ENCODE data around the gene GRK3. TPM values are rescaled to one million over a fixed set of nuclear protein-coding genes. Genes with fewer than 3 reads are reported as not detected.
"Not testable (repeated sequence)": the region's sequence is repeated elsewhere in the genome, so short reads cannot be mapped to it uniquely, and the experiment has no call there.

The GRK3 gene
- total RNA-seq, 1 experiment from 2014 or later: 0.37 TPM

DNA sequence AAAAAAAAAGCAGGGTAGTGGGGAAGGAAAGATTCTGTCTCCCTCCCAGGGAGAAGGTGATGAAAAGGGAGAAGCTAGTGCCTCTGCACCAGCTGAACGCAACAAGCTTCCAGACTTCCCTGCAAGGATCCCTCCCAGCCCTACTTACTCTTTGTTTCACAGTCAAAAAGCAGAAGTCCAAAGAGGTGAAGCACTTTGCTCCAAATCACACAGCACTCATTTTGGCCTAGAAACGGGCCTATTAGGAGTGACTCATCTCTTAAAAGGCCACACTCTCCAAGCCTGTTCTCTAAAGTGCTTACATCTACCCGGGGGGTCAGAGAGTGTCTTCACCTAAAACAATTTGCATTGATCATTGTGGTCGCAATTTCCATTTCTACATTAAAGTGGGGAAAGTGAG lies 17.7 kb upstream of the GRK3 start:
- ChIA-PET CTCF (no interaction called here), POLR2A (ENCODE audit: unreplicated experiment) (no interaction called here)
- Histone ChIP-seq H3K4me1 (replicated peaks; ENCODE audit: insufficient read depth) (no peaks in the 10 kb centered on the region), H3K4me2 (no peak overlapping the region), H3K27ac (no peak overlapping the region), H3K9me2 (ENCODE audit: insufficient read depth) (no peaks in the 10 kb centered on the region), H3K79me2 (ENCODE audit: low read depth) (no peaks in the 10 kb centered on the region), H3K36me3 (ENCODE audit: low read depth) (no peaks in the 10 kb centered on the region), H2AFZ (no peak overlapping the region), H3K9me3 (ENCODE audit: insufficient read depth, low read depth) (no peaks in the 10 kb centered on the region), H3K27me3 (ENCODE audit: insufficient read depth, low read depth) (peaks cover 47% of the 10 kb centered on the region), H3K4me3 (no peak overlapping the region), H3F3A (ENCODE audit: insufficient read depth, low read depth) (no peaks in the 10 kb centered on the region), H4K20me1 (ENCODE audit: insufficient read depth) (no peaks in the 10 kb centered on the region)
- BruUV-seq (replicated peaks): no TSS peak
- no peak for DNase-seq
- TF ChIP-seq EZH2 (IDR thresholded peaks at IDR 0.05; ENCODE audit: low read depth): no peak
- TF ChIP-seq, protein P1, sequence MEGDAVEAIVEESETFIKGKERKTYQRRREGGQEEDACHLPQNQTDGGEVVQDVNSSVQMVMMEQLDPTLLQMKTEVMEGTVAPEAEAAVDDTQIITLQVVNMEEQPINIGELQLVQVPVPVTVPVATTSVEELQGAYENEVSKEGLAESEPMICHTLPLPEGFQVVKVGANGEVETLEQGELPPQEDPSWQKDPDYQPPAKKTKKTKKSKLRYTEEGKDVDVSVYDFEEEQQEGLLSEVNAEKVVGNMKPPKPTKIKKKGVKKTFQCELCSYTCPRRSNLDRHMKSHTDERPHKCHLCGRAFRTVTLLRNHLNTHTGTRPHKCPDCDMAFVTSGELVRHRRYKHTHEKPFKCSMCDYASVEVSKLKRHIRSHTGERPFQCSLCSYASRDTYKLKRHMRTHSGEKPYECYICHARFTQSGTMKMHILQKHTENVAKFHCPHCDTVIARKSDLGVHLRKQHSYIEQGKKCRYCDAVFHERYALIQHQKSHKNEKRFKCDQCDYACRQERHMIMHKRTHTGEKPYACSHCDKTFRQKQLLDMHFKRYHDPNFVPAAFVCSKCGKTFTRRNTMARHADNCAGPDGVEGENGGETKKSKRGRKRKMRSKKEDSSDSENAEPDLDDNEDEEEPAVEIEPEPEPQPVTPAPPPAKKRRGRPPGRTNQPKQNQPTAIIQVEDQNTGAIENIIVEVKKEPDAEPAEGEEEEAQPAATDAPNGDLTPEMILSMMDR (conservative IDR thresholded peaks at IDR 0.05): no peak
- intact Hi-C loops (cut with micrococcal nuclease; ENCODE audit: unreplicated experiment): no loop called here

DNA sequence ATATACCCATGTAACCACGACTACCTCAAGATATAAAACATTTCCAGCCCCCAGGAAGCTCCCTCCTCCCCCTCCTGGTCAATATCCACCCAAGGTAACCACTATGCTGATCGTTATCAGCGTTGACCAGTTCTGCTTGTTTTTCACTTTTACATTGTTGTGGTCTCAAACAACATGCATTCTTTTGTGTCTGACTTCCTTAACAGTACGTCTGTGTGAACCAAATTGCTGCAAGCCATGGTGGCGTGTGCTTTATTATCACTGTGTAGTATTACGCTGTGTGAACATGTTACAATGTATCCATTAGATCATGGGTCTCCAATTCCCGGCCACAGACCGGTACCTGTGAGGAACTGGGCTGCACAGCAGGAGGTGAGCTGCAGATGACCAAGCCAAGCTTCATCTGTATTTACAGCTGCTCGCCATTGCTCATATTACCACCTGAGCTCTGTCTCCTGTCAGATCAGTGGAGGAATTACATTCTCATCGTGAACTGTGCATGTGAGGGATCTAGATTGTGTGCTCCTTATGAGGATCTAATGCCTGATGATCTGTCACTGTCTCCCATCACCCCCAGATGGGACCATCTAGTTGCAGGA lies 15.5 kb upstream of the GRK3 start:
- H3K4me2 ChIP-seq: no peak overlapping the region
- H3K9me2 ChIP-seq (ENCODE audit: insufficient read depth): no peaks in the 10 kb centered on the region
- BruUV-seq (replicated peaks): no TSS peak
- no peak overlapping the region for H3K27ac ChIP-seq
- no peaks in the 10 kb centered on the region for H3K9me3 ChIP-seq (ENCODE audit: insufficient read depth, low read depth)
- H3K27me3 ChIP-seq (ENCODE audit: insufficient read depth, low read depth): peaks cover 47% of the 10 kb centered on the region
- no peaks in the 10 kb centered on the region for H3K36me3 ChIP-seq (ENCODE audit: low read depth)
- no peak for DNase-seq
- CTCF ChIA-PET: no interaction called here
- intact Hi-C loops (cut with micrococcal nuclease; ENCODE audit: unreplicated experiment): no loop called here
- H3F3A ChIP-seq (ENCODE audit: insufficient read depth, low read depth): no peaks in the 10 kb centered on the region
- no peaks in the 10 kb centered on the region for H3K4me1 ChIP-seq (replicated peaks; ENCODE audit: insufficient read depth)
- no peak overlapping the region for H3K4me3 ChIP-seq
- no peak for TF ChIP-seq EZH2 (IDR thresholded peaks at IDR 0.05; ENCODE audit: low read depth)
- TF ChIP-seq, protein P1 (conservative IDR thresholded peaks at IDR 0.05): no peak
- H2AFZ ChIP-seq: no peak overlapping the region
- H4K20me1 ChIP-seq (ENCODE audit: insufficient read depth): no peaks in the 10 kb centered on the region
- POLR2A ChIA-PET (ENCODE audit: unreplicated experiment): no interaction called here
- no peaks in the 10 kb centered on the region for H3K79me2 ChIP-seq (ENCODE audit: low read depth)

DNA sequence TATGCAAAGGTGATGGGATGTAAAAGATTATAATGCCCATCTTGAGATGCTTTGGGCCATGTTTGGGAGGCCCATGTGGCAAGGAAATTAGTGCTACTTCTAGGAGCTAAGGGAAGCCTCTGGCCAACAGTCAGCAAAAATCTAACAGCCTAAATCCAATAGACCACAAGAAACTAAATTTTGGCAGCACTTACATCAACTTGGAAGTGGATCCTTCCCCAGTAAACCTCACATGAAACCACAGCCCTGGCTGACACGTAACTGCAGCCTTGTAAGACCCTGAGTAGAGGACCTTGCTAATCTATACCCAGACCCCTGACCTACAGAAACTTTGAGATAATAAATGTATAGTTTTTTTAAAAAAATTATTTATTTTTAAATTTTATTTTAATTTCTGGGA lies 13.1 kb upstream of the GRK3 start:
- Histone ChIP-seq H4K20me1 (ENCODE audit: insufficient read depth) (no peaks in the 10 kb centered on the region), H3K4me1 (replicated peaks; ENCODE audit: insufficient read depth) (no peaks in the 10 kb centered on the region), H2AFZ (no peak overlapping the region), H3K9me3 (ENCODE audit: insufficient read depth, low read depth) (no peaks in the 10 kb centered on the region), H3K27me3 (ENCODE audit: insufficient read depth, low read depth) (peaks cover 33% of the 10 kb centered on the region), H3K4me3 (no peak overlapping the region), H3F3A (ENCODE audit: insufficient read depth, low read depth) (no peaks in the 10 kb centered on the region), H3K36me3 (ENCODE audit: low read depth) (no peaks in the 10 kb centered on the region), H3K79me2 (ENCODE audit: low read depth) (no peaks in the 10 kb centered on the region), H3K4me2 (no peak overlapping the region), H3K9me2 (ENCODE audit: insufficient read depth) (no peaks in the 10 kb centered on the region), H3K27ac (no peak overlapping the region)
- intact Hi-C loops (cut with micrococcal nuclease; ENCODE audit: unreplicated experiment): no loop called here
- no TSS peak for BruUV-seq (replicated peaks)
- TF ChIP-seq, protein P1 (conservative IDR thresholded peaks at IDR 0.05): no peak
- no peak for TF ChIP-seq EZH2 (IDR thresholded peaks at IDR 0.05; ENCODE audit: low read depth)
- CTCF ChIA-PET: no interaction called here
- DNase-seq: no peak
- POLR2A ChIA-PET (ENCODE audit: unreplicated experiment): no interaction called here

DNA sequence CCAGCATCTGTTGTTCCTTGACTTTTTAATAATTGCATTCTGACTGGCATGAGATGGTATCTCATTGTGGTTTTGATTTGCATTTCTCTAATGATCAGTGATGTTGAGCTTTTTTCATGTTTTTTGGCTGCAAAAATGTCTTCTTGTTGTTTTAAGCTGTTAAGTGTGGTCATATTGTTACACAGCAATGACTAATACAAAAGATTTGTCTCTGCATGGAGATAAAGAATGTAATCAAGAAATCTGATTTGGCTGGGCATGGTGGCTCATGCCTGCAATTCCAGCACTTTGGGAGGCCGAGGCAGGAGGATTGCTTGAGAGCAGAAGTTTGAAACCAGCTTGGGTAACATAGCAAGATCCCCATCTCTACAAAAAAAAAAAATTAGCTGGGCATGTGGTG lies 12.1 kb upstream of the GRK3 start:
- CTCF ChIA-PET; H3K36me3 ChIP-seq (ENCODE audit: low read depth); H3K4me2 ChIP-seq; H2AFZ ChIP-seq; H4K20me1 ChIP-seq (ENCODE audit: insufficient read depth); POLR2A ChIA-PET (ENCODE audit: unreplicated experiment); H3F3A ChIP-seq (ENCODE audit: insufficient read depth, low read depth); H3K27ac ChIP-seq; H3K9me2 ChIP-seq (ENCODE audit: insufficient read depth); H3K79me2 ChIP-seq (ENCODE audit: low read depth); intact Hi-C loops (cut with micrococcal nuclease; ENCODE audit: unreplicated experiment); DNase-seq; H3K4me1 ChIP-seq (replicated peaks; ENCODE audit: insufficient read depth); H3K9me3 ChIP-seq (ENCODE audit: insufficient read depth, low read depth); H3K4me3 ChIP-seq; BruUV-seq (replicated peaks): not testable (repeated sequence)
- H3K27me3 ChIP-seq (ENCODE audit: insufficient read depth, low read depth): peaks cover 24% of the 10 kb centered on the region
